Measurements from ENCODE around the gene MAP3K15.
A peak's percentile ranks its signal among the peaks of the same experiment; 100 is the strongest.

The MAP3K15 gene

DNA sequence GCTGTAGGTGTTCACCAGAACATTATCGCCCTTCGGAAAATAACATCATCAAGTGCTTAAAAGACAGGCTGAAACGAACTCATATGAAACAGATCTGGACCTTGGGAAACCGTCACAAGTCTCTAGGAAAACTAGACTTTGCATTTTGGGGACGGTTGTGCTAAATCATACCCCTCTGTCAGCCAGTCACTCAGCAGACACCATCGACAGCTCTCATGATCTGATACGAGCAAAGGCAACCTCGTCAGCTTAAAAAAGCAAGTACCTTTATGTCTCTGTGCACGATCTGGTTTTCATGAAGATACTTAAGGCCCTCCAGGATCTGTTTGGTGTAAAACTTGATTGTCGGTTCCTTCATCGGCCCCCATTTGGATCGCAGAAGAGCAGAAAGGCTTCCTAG is 123.2 kb downstream of the MAP3K15 start:
- no peak for DNase-seq

GRCh38 chrX:19389227-19389845 is 126.0 kb downstream of the MAP3K15 start:
- no peak for DNase-seq

GRCh38 chrX:19388741-19389140 is 126.6 kb downstream of the MAP3K15 start:
- no peak for DNase-seq

DNA sequence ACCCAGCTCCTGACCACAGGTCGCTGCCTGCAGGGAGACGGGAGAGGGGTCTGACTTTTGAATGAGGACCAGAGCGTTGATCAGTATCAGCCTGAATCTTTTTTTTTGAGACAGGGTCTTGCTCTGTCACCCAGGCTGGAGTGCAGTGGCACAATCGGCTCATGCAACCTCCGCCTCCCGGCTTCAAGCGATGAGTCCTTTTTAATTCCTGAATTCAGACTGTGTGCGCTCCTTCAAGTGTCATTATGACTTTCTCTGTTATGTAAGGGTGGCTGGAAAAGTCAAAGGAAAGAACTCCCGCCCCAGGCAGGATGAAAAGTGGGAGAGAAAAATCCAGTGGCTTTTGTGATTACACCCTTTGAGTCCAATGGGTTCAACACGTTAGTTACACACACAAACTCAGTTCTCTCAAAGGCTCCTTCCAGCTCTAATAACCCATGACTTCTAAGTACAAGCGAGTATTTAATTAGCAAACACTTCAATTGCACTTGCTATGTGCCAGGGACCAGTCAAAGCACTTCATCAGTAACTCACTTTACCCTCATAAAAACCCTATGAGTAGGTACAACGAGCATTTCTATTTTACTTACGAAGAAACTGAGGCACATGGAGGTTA is 127.1 kb downstream of the MAP3K15 start:
- DNase-seq = no peak

GRCh38 chrX:19386679-19387078 is 128.6 kb downstream of the MAP3K15 start:
- no peak for DNase-seq

GRCh38 chrX:19382555-19383145 is 132.7 kb downstream of the MAP3K15 start:
- peak; percentile 50 for DNase-seq

DNA sequence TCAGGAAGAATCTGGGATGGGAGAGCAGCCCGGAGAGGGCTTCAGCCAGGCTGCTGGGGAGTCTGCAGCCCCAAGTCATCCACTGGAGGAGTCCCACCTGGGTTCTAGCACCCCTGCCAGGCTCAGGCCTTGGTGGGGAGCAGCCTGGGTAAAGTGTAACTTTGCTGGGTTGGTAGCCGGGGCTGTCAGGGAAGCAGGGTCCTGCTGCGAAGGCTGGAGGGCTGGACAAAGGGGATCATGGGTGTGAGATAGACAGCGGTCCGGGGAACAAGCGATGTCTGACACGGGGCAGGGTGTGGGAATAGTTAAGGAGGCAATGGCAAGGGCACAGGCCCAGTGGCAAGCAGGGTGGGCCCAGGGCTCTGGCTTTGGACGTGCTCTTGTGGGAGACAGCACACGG is 134.0 kb downstream of the MAP3K15 start:
- no peak for DNase-seq

GRCh38 chrX:19377799-19378198 is 137.5 kb downstream of the MAP3K15 start:
- DNase-seq = no peak

DNA sequence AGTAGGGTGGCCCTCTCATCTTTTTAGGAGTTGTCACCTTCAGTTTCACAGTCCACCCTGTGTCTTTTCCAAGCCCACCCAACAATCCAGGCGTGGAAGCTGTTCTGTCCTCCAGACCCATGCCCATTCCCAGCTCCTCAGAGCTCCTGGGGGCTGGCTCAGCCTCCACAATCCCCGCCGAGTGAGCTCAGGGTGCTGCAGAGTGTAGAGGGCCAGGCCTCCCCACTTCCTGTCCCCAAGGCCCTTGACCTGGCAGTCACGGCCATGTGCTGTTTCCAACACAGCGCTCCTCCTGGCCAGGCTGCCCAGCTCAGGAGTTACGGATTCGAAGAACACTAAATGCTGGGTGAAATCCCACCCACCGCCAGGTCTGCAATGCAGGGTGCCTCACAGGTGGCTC is 139.8 kb downstream of the MAP3K15 start:
- DNase-seq = no peak

DNA sequence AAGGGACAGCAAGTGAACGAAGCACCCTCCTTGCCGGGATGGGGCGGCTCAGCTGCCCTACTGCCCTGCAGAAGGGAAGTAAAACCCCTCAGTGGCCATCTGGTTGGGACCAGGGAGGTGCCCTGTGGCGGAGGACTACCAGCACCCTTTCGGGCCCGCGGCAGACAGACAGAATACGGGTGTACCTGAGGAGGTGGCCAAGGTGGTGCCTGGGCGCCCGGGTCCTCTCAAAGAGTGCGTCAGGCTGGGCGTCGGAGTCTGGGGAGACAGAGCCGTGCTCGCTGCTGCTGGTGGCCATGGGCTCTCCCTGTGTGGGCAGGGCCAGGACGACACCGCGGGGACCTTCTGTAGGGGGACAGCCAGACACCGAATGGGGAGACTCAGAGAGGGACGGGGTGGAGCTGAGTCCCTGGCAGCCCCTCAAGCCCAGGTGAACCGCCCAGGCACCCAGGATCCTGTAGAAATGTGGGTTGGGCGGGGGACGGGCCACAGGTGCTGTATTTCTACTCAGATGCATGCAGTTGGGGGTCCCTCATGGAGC is 141.9 kb downstream of the MAP3K15 start:
- no peak for DNase-seq

DNA sequence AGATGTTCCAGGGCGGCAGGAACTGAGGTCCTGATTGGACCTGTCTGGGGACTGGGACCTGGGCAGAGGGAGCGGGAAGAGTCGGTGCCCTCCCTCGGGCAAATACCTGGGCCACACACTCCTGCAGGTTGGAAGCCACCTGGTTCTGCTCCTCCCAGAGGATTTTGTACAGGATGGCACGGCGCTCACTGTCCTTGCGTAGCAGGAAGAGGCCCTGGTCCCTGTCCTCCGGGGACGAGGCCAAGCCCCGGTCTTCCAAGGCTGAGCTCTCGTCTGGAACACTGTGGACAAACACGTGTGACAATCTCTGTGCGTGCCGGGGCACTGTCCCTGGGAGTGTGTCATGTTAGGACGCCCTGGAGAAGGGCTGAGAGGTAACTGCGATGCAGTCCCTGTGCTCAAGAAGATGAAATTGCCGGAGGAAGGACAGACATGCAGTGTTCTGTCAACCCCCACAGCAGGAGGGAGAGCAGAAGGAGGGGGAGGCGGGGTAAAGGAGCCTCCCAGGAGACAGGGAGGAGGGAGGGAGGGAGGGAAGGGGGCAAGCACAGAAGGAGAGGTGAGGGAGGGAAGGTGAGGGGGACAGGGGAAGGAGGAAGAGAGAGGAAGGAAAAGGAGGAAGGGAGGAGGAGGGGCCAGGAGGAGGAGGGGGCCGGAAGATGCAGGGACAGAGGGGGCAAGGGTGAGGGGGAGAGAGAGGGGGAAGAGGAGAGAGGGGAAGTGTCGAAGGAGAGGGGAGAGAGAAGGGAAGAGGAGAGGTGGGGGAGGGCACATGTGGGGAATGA is 142.6 kb downstream of the MAP3K15 start:
- DNase-seq = no peak

GRCh38 chrX:19372170-19372546 is 143.2 kb downstream of the MAP3K15 start:
- peak; percentile 57 for DNase-seq

GRCh38 chrX:19370061-19370460 is 145.2 kb downstream of the MAP3K15 start:
- DNase-seq = no peak

DNA sequence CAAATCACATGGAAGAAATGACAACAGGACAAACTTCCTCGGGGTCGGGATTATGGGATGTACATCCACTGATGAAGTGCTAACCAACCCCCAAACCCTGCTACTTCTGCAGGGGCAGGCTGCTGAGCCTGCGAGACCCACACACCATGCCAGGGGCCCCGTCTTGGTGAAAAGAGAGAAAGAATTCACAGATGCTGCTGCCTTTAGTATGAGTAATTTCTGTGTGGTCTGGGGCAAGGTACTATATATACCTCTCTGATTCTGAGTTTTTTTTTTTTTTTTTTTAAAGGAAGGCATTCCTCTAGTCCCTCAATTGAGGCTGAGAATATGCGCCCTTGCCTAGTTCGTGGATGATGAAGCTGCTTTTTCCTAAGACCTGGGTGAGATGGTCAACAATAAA is 146.7 kb downstream of the MAP3K15 start:
- DNase-seq = no peak

- no peak for DNase-seq
Observed at GRCh38 chrX:19361701-19362100, 153.6 kb downstream of the MAP3K15 start.

- DNase-seq = no peak
Observed at GRCh38 chrX:19360903-19361302, 154.4 kb downstream of the MAP3K15 start.

DNA sequence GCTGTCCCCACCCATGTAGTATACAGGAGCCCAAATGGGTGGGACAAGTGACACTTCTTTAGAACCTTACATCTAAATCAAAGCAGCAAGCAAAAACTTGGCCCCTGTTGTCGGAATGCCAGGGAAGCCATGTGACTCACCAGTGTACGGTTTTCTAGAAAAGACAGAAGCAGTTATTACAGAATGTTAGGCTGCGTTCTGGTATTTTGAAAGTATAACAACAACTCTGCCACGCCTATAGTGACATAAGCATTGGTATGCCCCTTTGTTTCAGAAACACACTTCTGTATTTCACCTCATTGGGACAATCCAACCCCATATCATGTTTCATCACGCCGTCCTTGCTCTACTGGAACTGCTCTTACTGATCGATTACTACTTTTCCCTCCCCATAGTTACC is 156.8 kb downstream of the MAP3K15 start:
- no peak for DNase-seq

GRCh38 chrX:19354625-19355024 is 160.7 kb downstream of the MAP3K15 start:
- no peak for DNase-seq

GRCh38 chrX:19350941-19351384 is 164.3 kb downstream of the MAP3K15 start:
- no peak for DNase-seq

DNA sequence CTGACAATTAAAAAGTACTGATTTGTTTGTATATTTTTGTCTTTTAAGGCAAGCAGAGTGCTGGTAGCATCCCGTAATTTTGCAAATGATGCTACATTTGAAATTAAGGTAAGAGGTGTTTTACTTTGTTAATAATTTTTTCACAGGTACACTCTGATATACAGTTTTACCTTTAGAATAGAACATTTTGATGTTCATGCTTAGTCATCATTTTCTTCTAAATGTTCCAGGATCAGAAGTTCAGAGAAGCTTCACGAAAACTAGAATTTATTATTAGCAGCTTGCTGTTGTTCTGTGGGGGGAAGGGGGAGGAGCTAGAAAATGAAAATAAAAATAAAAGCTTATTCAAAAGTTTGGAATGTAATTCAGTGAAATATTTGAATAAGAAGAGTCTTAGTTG is 166.0 kb downstream of the MAP3K15 start:
- no peak for DNase-seq

- no peak for DNase-seq
Observed at GRCh38 chrX:19347916-19348315, 167.4 kb downstream of the MAP3K15 start.

- no peak for DNase-seq
Observed at GRCh38 chrX:19344661-19345060, 170.6 kb downstream of the MAP3K15 start.
